Activated naive CD8-positive, alpha-beta T cell treated with anti-CD3 and anti-CD28 coated beads, Interleukin-2, amount 50 U/mL, for 24 hours (primary cell): ENCODE data around the gene SRRM2.

ENCODE experiments used
- ATAC-seq: fragments of 150-1000 bp; cut with Tn5 transposase; one replicate; pipeline ENCODE4 v1.10.0; 2021
- DNase-seq: peaks from one replicate; pipeline ENCODE4 v3.0.0; 2021
- H3K27ac Mint-ChIP-seq: one replicate; pipeline ENCODE4 v1.8.0; 2021; ENCODE audit warnings: mild to moderate bottlenecking, mixed read lengths
- H3K27me3 Mint-ChIP-seq: one replicate; pipeline ENCODE4 v1.8.0; 2021; ENCODE audit warnings: mixed read lengths
- H3K36me3 Mint-ChIP-seq: one replicate; pipeline ENCODE4 v1.8.0; 2021; ENCODE audit warnings: low read depth, mixed read lengths
- H3K4me1 Mint-ChIP-seq: one replicate; pipeline ENCODE4 v1.8.0; 2021; ENCODE audit warnings: mixed read lengths
- H3K4me3 Mint-ChIP-seq: one replicate; pipeline ENCODE4 v1.8.0; 2021; ENCODE audit warnings: mild to moderate bottlenecking, moderate library complexity, mixed read lengths
- H3K9me3 Mint-ChIP-seq: one replicate; pipeline ENCODE4 v1.8.0; 2021; ENCODE audit warnings: mixed read lengths

SRRM2 gene

GRCh38 chr16:2769675-2770056 is 17.2 kb downstream of the SRRM2 start:
- Mint-ChIP-seq H3K27ac (peak overlapping the region; percentile 31), H3K27me3 (no peaks in the 10 kb centered on the region), H3K4me3 (no peak overlapping the region), H3K9me3 (no peaks in the 10 kb centered on the region), H3K4me1 (peaks cover 13% of the 10 kb centered on the region), H3K36me3 (peaks cover 67% of the 10 kb centered on the region)
- DNase-seq (no peak), ATAC-seq (no peak)

DNA sequence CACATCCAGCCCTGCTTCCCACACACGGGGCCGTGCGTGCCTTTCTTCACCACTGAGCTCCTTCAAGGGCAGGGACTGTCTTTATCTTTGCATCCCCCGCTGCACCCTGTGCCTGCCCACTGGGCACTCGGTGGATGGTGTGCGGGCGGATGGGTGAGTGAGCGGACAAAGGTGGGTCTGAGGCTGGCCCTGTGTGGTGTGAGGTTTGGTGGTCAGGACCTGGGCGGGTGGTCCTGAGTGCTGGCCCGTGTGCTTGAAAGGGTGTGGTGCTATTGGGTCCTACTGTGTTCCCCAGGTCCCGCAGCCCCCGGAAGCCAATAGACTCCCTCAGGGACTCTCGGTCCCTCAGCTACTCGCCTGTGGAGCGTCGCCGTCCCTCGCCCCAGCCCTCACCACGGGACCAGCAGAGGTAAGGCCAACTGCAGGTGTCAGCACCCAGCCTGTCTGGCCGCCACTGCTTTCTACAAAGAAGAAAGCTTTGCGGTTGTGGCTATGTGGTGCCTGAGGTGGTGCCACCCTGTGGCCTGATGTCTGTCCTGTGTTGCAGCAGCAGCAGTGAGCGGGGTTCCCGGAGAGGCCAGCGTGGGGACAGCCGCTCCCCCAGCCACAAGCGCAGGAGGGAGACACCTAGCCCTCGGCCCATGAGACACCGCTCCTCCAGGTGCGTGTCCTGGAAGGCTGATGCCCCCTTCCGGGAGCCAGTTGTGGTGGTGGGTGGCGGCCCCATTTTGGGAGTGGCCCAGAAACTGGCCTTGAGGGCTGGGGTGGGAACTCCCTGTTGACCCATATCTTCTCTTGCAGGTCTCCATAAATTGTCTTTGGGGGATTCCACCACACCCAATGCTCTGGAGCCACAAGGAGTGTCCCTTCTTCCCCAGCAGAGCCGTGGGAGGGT is 17.9 kb downstream of the SRRM2 start:
- Mint-ChIP-seq H3K4me1 (peaks cover 13% of the 10 kb centered on the region), H3K27ac (peak overlapping the region; percentile 31), H3K36me3 (peaks cover 61% of the 10 kb centered on the region), H3K4me3 (no peak overlapping the region), H3K9me3 (no peaks in the 10 kb centered on the region), H3K27me3 (no peaks in the 10 kb centered on the region)
- DNase-seq (no peak), ATAC-seq (peak; percentile 15)

DNA sequence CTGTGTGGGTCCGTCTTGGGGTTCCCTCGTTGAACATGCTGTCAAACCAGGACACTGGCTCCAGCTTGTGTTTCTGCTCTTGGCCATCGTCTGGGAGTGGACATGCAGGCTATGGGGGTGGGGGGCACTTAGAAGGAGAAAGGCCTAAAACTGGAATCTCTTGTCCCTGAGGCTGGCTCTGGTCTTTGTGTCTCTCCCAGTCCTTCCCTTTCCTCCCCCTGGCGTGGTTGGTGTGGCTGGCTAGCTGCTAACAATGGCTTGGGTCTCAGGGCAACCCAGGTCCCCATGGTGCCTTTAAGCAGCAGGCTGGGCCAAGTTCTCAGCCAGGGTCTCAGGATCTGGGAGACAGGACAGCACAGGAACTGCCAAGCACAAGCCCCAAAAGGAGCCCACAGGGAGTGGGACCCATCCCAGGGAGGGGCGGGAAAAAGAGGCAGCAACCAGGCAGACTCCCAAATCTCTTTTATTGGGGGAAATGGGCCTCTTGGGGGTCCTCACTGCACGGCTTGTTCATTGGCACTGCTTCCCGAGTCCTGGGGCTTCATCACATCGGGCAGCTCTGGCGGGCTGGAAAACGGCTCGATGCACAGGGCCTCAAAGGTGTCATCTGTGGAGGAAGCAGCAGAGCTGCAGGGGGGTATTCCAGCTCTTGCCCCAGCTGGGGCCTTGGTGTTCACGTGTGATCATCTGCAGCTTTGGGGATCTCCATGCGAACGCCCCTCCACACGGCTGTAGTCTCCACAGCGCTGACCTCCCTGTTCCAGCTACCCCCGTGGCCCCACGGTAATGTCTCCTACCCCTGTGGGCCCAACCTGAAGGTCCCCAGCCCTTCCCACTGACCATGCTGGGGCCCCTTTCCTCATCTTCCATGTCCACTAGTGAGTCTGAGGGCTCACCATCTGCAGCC is 19.3 kb downstream of the SRRM2 start:
- Mint-ChIP-seq H3K27me3 (no peaks in the 10 kb centered on the region), H3K4me1 (peaks cover 24% of the 10 kb centered on the region), H3K36me3 (peaks cover 49% of the 10 kb centered on the region), H3K27ac (peak overlapping the region; percentile 54), H3K9me3 (no peaks in the 10 kb centered on the region), H3K4me3 (no peak overlapping the region)
- no peak for DNase-seq
- no peak for ATAC-seq

DNA sequence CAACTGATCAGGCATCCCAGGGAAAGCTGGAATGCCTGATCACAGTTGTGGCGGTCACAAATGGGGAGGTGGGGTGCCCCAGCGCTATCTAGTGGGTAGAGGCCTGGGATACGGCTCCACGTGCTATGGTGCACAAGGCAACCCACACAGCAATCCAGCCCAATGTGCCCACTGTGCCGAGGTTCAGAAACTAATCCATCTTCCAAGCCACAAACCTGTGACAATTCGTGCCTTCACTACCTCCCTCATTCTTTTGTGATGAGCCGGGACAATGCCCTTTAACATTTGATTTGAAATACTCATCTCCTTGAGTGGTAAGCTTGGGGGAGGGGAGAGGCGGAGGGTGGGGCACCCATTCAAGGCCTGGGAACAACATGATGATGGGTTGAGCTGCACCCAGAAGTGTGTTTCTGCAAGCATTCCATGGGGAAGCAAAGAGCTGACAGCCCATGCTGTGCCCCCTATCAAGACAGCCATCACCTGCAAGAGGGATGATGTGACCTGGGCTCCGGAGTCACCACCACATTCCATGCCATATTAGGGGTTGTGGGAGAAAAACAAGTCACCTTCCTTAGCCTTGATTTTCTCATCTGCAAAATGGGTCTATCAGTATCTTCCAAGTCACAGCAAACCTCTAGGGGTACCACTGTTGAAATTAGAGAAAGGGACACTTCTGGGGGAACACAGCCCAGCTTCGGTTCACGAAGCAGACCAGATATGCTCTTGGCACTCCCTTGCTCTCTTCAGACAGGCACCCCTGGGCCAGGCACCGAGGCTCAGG is 20.9 kb downstream of the SRRM2 start:
- H3K36me3 Mint-ChIP-seq, result peaks cover 44% of the 10 kb centered on the region
- no peak for ATAC-seq

GRCh38 chr16:2774161-2774891 is 21.9 kb downstream of the SRRM2 start:
- Mint-ChIP-seq H3K27ac (peak overlapping the region; percentile 49), H3K4me1 (peaks cover 35% of the 10 kb centered on the region), H3K4me3 (no peak overlapping the region), H3K27me3 (no peaks in the 10 kb centered on the region), H3K36me3 (peaks cover 38% of the 10 kb centered on the region), H3K9me3 (no peaks in the 10 kb centered on the region)
- ATAC-seq (no peak), DNase-seq (no peak)

More for the DNA sequence above, 20.9 kb downstream of the SRRM2 start:
- no peak overlapping the region for H3K4me3 Mint-ChIP-seq
- H3K9me3 Mint-ChIP-seq, result no peaks in the 10 kb centered on the region
- peak overlapping the region; percentile 68 for H3K27ac Mint-ChIP-seq
- H3K27me3 Mint-ChIP-seq, result no peaks in the 10 kb centered on the region
- no peak for DNase-seq
- H3K4me1 Mint-ChIP-seq, result peaks cover 29% of the 10 kb centered on the region

GRCh38 chr16:2775131-2775716 is 22.8 kb downstream of the SRRM2 start:
- ATAC-seq (no peak), DNase-seq (no peak)
- Mint-ChIP-seq H3K9me3 (no peaks in the 10 kb centered on the region), H3K27ac (peak overlapping the region; percentile 47), H3K4me1 (peaks cover 28% of the 10 kb centered on the region), H3K36me3 (peaks cover 30% of the 10 kb centered on the region), H3K27me3 (no peaks in the 10 kb centered on the region), H3K4me3 (peak overlapping the region; percentile 96)

- peaks cover 28% of the 10 kb centered on the region for H3K4me1 Mint-ChIP-seq
- H3K36me3 Mint-ChIP-seq, result peaks cover 26% of the 10 kb centered on the region
- H3K4me3 Mint-ChIP-seq, result peak overlapping the region; percentile 96
- H3K27ac Mint-ChIP-seq, result peak overlapping the region; percentile 87
- ATAC-seq (no peak), DNase-seq (no peak)
- no peaks in the 10 kb centered on the region for H3K9me3 Mint-ChIP-seq
- H3K27me3 Mint-ChIP-seq, result no peaks in the 10 kb centered on the region
Observed at GRCh38 chr16:2775765-2776499, 23.5 kb downstream of the SRRM2 start.

DNA sequence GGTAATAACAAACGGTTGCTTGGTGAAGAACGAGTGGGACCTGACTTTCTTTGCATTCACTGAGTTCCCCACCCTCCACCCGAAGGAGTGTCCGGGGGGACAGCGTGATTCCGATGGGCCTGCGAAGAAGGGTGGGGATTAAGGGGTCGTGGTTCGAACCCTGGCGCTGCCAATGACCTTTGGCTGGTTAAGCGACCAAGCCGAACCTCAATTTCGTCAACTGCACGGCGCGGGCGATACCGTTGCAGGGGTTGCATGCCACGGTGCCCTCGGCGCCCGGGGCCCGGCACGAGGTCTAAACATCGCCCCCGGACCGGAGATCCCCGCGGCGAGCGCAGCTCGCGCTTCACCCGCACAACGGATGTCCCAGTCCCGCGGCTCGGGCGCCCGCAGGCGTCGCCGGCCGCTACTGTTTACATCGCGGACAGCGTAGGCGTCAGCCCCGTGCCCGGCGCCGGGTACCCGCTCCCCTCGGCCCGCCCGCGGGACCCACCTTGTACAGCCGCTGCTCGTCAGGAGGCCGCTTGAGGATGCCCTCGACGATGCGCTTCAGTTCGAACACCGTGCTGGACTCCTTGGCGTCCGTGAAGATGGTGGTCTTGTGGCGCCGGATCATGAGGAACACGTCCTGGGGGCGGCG is 24.2 kb downstream of the SRRM2 start:
- peak; percentile 24 for ATAC-seq
- no peaks in the 10 kb centered on the region for H3K27me3 Mint-ChIP-seq
- peak; percentile 41 for DNase-seq
- H3K9me3 Mint-ChIP-seq, result no peaks in the 10 kb centered on the region
- H3K27ac Mint-ChIP-seq, result peak overlapping the region; percentile 87
- peaks cover 28% of the 10 kb centered on the region for H3K4me1 Mint-ChIP-seq
- H3K36me3 Mint-ChIP-seq, result peaks cover 22% of the 10 kb centered on the region
- peak overlapping the region; percentile 96 for H3K4me3 Mint-ChIP-seq

DNA sequence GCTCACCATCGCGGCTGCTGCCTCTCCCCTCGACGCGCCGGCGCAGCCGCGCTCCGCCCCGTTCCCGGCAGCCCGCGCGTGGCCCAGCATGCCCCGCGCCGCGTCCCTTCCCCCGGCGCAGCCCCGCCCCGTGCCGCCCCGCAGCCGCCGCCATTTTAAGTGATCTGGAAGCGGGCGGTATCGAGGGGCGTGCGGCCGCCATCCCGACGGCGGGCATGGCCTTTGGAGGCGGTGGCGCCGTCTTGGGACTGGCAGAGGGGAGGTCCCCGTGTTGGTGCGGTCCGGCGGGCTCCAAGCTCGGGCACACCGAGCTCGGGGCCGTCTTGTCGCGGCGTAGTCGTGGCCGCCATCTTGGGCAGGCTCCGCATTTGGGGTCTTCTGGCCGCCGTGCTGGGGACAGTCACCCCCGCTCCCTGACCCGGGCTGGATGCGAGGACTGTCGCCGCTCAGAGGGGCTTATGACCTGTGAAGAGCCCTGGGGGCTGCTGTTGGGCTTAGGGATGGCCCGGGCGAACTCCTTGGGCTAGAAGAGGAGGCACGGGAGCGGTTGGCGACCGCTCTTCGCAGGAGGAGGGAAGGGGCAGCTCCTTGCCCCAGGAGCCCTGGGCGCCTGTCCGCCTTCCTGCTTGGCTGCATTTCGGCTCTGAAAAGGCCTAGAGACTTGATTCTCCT is 24.9 kb downstream of the SRRM2 start, which contains the start of gene ELOB:
ELOB (minus strand) TSS at position 50 of the 672 bp plus-strand sequence; CDS start at position 9, 41 bp downstream.
- Mint-ChIP-seq H3K9me3 (no peaks in the 10 kb centered on the region), H3K4me1 (peaks cover 28% of the 10 kb centered on the region), H3K27me3 (no peaks in the 10 kb centered on the region), H3K27ac (peak within 1 kb of the TSS; percentile 94), H3K36me3 (peaks cover 17% of the 10 kb centered on the region), H3K4me3 (peak within 1 kb of the TSS; percentile 96)
- ATAC-seq (peak; percentile 90), DNase-seq (peak; percentile 92)

- Mint-ChIP-seq H3K4me1 (peaks cover 24% of the 10 kb centered on the region), H3K27ac (peak overlapping the region; percentile 94), H3K36me3 (peaks cover 12% of the 10 kb centered on the region), H3K27me3 (no peaks in the 10 kb centered on the region), H3K9me3 (no peaks in the 10 kb centered on the region), H3K4me3 (peak overlapping the region; percentile 96)
- ATAC-seq (peak; percentile 12), DNase-seq (no peak)
Observed at GRCh38 chr16:2777903-2778629, 25.6 kb downstream of the SRRM2 start.

- no peak for ATAC-seq
- no peaks in the 10 kb centered on the region for H3K9me3 Mint-ChIP-seq
- peaks cover 7% of the 10 kb centered on the region for H3K36me3 Mint-ChIP-seq
- peak overlapping the region; percentile 94 for H3K27ac Mint-ChIP-seq
- no peaks in the 10 kb centered on the region for H3K27me3 Mint-ChIP-seq
- H3K4me1 Mint-ChIP-seq, result peaks cover 24% of the 10 kb centered on the region
- peak overlapping the region; percentile 96 for H3K4me3 Mint-ChIP-seq
- DNase-seq, result no peak
Observed at GRCh38 chr16:2778630-2778958, 26.2 kb downstream of the SRRM2 start.
